AG04450 (cell line): Measurements from ENCODE around the gene RHBDD1. TPM values are rescaled to one million over a fixed set of nuclear protein-coding genes. Genes with fewer than 3 reads are reported as not detected.

Experiments
- CTCF ChIA-PET: fragments of 300-600, 350-600 bp; formaldehyde crosslinking; extraction: SDS; loops from one replicate; lab custom pipeline; 2022; ENCODE audit warnings: antibody characterized with exemption, inconsistent platforms; lab: Charles Lee
- POLR2A ChIA-PET: fragments of 350-600 bp; formaldehyde crosslinking; extraction: SDS; loops from one replicate; lab custom pipeline; 2021; ENCODE audit warnings: antibody characterized with exemption, inconsistent platforms; lab: Yijun Ruan, JAX
- DNase-seq: peaks from one replicate; pipeline ENCODE4 v3.0.0-alpha.2; 2011; ENCODE audit warnings: low read depth, low spot score
- H3K27ac ChIP-seq: one replicate; pipeline ENCODE4 v1.5.1; 2012; ENCODE audit warnings: low read depth, low read length, control low read depth
- H3K27me3 ChIP-seq: one replicate; pipeline ENCODE4 v1.6.0; 2012; ENCODE audit warnings: low read length; ENCODE audit not compliant: control insufficient read depth, insufficient read depth
- H3K4me3 ChIP-seq: 2 replicates; pipeline ENCODE4 v1.5.1; 2011; ENCODE audit warnings: mild to moderate bottlenecking, low read depth, low read length, control low read depth
- H3K9me3 ChIP-seq: 2 replicates; pipeline ENCODE4 v1.5.1; 2012; ENCODE audit warnings: low read length; ENCODE audit not compliant: control insufficient read depth, insufficient read depth
- polyA plus RNA-seq: library from polyadenylated mRNA; depleted of rRNA; stranded (reverse); fragments of >200 nt; gene quantifications from 2 replicates; pipeline ENCODE4 v1.2.3, GENCODE V29; 2011
- TF ChIP-seq, protein P1 (sequence below): IDR thresholded peaks from 2 replicates; pipeline ENCODE4 v1.5.1; 2011; ENCODE audit warnings: low read depth, low read length, control low read depth, inconsistent platforms

Gene RHBDD1
- polyA plus RNA-seq, 1 experiment = 48.7 TPM

DNA sequence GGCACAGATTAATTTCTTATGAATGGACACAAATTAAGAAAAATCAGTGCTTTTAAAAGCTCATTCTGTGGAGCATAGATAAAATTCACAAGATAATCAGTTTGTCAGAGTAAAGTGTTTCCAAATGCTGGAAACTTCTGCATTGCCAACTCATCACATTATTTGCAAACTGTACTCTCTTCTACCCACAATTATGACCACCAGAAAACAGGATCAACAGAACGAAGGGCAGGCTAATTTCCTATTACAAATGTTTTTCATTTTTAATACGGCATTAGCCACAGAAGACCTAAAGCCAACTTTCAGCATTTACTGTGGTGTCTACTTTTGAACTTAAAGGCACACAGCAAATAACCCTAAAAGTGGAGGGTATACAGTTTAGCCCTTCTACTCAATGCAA lies 42.2 kb upstream of the RHBDD1 start:
- TF ChIP-seq, protein P1, sequence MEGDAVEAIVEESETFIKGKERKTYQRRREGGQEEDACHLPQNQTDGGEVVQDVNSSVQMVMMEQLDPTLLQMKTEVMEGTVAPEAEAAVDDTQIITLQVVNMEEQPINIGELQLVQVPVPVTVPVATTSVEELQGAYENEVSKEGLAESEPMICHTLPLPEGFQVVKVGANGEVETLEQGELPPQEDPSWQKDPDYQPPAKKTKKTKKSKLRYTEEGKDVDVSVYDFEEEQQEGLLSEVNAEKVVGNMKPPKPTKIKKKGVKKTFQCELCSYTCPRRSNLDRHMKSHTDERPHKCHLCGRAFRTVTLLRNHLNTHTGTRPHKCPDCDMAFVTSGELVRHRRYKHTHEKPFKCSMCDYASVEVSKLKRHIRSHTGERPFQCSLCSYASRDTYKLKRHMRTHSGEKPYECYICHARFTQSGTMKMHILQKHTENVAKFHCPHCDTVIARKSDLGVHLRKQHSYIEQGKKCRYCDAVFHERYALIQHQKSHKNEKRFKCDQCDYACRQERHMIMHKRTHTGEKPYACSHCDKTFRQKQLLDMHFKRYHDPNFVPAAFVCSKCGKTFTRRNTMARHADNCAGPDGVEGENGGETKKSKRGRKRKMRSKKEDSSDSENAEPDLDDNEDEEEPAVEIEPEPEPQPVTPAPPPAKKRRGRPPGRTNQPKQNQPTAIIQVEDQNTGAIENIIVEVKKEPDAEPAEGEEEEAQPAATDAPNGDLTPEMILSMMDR = no peak
- ChIA-PET CTCF (interaction anchor here (1.6 to 4.5 kb wide), 2 partner anchors 9 to 1124 kb away, joined by 3 to 24 read pairs; no protein-coding TSS in a partner anchor), POLR2A (no interaction called here)
- Histone ChIP-seq H3K9me3 (peaks cover 9% of the 10 kb centered on the region; the same call in 1 of the 2 replicates), H3K4me3 (peak overlapping the region; percentile 91), H3K27me3 (no peaks in the 10 kb centered on the region), H3K27ac (no peak overlapping the region)
- no peak for DNase-seq

- POLR2A ChIA-PET = interaction anchor here (0.6 to 1.3 kb wide), 7 partner anchors 9 to 861 kb away, joined by 3 to 6 read pairs (median 4); no protein-coding TSS in a partner anchor
- peak overlapping the region; percentile 59 for H3K27ac ChIP-seq
- peak overlapping the region; percentile 91 for H3K4me3 ChIP-seq
- TF ChIP-seq, protein P1 = no peak
- H3K27me3 ChIP-seq = no peaks in the 10 kb centered on the region
- peaks cover 14% of the 10 kb centered on the region; the same call in 1 of the 2 replicates for H3K9me3 ChIP-seq
- CTCF ChIA-PET = interaction anchor here (0.5 to 4.5 kb wide), 7 partner anchors 8 to 1129 kb away, joined by 3 to 24 read pairs (median 3); no protein-coding TSS in a partner anchor
- no peak for DNase-seq
Measured at GRCh38 chr2:226794196-226794661, 41.6 kb upstream of the RHBDD1 start.

DNA sequence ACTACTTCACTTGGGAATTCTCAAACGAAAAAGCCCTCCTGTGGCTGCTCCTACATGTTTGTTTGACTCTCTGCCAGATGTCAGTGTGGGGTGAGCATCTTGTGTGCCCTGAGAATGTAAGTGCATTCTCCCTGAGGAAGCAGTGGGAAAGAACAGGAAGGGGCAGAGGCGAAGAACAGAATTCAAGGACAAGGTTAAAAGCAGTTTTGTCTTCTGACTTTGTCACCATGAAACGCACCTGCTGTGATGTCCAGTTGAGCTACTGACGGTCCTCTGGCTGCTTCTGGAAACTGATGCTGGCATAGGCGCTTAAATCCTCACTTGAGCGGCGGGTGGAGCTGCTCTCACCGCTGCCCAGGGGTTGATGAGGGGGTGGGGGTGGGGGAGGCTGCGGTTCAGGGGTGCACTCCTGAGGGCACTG lies 41.1 kb upstream of the RHBDD1 start:
- TF ChIP-seq, protein P1 = peak; percentile 30

DNA sequence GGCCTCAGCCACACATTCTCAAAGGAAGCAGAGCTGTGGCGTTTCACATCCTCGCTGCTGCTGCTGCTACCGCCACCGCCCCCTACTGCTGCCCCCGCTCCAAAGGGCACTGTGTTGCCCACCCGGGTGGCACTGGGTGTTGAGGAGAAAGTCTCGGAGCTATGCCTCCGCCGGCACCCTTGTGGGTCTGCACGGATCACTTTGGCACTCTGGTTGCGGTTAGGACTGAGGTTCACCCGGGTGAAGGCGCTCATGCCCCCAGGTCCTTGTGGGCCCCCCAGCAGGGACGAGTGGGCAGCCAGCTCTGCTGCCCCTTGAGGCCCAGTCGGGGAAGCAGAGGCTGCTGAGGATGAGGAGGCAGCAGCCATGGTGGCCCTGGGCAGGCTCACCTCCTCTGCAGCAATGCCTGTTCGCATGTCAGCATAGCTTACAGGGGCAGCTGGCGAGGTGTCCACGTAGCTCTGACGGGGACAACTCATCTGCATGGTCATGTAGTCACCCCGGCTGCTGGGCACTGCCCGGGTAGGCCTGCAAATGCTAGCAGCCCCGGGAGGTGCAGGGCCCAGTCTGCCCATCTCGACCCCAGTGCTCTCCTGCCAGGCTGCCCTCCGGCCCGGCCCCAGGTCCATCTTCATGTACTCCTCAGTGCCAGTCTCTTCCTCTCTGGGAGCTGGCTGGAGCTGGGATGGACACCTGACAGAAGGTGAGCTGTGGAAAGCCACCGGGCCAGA lies 40.4 kb upstream of the RHBDD1 start:
- CTCF ChIA-PET = interaction anchor here (0.6 to 4.5 kb wide), 8 partner anchors 71 to 1129 kb away, joined by 3 to 24 read pairs (median 4); no protein-coding TSS in a partner anchor
- no peak for DNase-seq

More for the DNA sequence above, 41.1 kb upstream of the RHBDD1 start:
- H3K9me3 ChIP-seq = peaks cover 14% of the 10 kb centered on the region; the same call in 1 of the 2 replicates
- no peak for DNase-seq
- CTCF ChIA-PET = interaction anchor here (0.5 to 4.5 kb wide), 9 partner anchors 70 to 1130 kb away, joined by 3 to 24 read pairs (median 4); no protein-coding TSS in a partner anchor
- H3K27ac ChIP-seq = peak overlapping the region; percentile 89
- H3K4me3 ChIP-seq = peak overlapping the region; percentile 91
- POLR2A ChIA-PET = interaction anchor here (0.6 to 2.1 kb wide), 13 partner anchors 9 to 1125 kb away, joined by 3 to 9 read pairs (median 4); no protein-coding TSS in a partner anchor
- no peaks in the 10 kb centered on the region for H3K27me3 ChIP-seq

More for the DNA sequence above, 40.4 kb upstream of the RHBDD1 start:
- TF ChIP-seq, protein P1 = peak; percentile 39
- Histone ChIP-seq H3K27ac (peak overlapping the region; percentile 89), H3K9me3 (peaks cover 14% of the 10 kb centered on the region; the same call in 1 of the 2 replicates), H3K4me3 (peak overlapping the region; percentile 91), H3K27me3 (no peaks in the 10 kb centered on the region)
- POLR2A ChIA-PET = interaction anchor here (0.7 to 2.1 kb wide), 14 partner anchors 11 to 1126 kb away, joined by 3 to 9 read pairs (median 4); no protein-coding TSS in a partner anchor
